ENCODE measurements around the gene TXNL1.

DNA sequence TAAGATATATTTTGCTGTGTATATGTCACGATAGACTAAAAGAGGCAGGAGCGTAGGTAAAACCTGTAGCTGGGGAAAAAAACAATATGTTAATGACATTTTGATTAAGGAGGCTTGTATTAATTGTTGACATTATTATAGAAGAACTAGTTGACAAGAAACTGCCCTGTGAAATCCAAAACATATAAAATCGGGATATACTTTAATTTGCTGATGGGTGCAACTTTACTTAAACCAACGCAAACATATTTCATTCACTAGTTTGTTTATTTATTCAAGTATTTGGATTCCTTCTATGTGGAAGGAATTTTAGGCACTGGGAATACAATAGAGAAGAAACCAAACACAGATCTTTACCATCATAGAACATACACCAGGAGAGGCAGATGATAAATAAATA lies 20.7 kb upstream of the TXNL1 start:
- TF ChIP-seq CSDC2 (CRISPR knock-in tag; IDR thresholded peaks at IDR 0.05): no peak
- no peak for TF ChIP-seq RARB (CRISPR knock-in tag; IDR thresholded peaks at IDR 0.05)
- no peak for TF ChIP-seq ARNTL (CRISPR knock-in tag; IDR thresholded peaks at IDR 0.05; ENCODE audit: borderline replicate concordance, low read depth)
- no peak for TF ChIP-seq SNAI2 (CRISPR knock-in tag; IDR thresholded peaks at IDR 0.05)
- no peak for TF ChIP-seq ZNF8 (CRISPR knock-in tag; IDR thresholded peaks at IDR 0.05)

Measured in SK-N-SH treated with all-trans-retinoic acid at 6 μM for 48 hours (cell line).